Rectal smooth muscle tissue (tissue), 1 donor: ENCODE data around the gene RREB1.

Source experiments
- H3K27ac ChIP-seq: one replicate; pipeline ENCODE4 v1.7.0; 2013; ENCODE audit warnings: low read depth, low read length, inconsistent platforms
- H3K27me3 ChIP-seq: one replicate; pipeline ENCODE4 v1.7.0; 2013; ENCODE audit warnings: low read length; ENCODE audit not compliant: control insufficient read depth, insufficient read depth
- H3K36me3 ChIP-seq: one replicate; pipeline ENCODE4 v1.7.0; 2013; ENCODE audit warnings: low read length; ENCODE audit not compliant: control insufficient read depth, insufficient read depth
- H3K4me1 ChIP-seq: one replicate; pipeline ENCODE4 v1.7.0; 2013; ENCODE audit warnings: low read length; ENCODE audit not compliant: control insufficient read depth, insufficient read depth
- H3K4me3 ChIP-seq: one replicate; pipeline ENCODE4 v1.7.0; 2013; ENCODE audit warnings: low read length
- H3K9ac ChIP-seq: one replicate; pipeline ENCODE4 v1.7.0; 2013; ENCODE audit warnings: low read length

The RREB1 gene

DNA sequence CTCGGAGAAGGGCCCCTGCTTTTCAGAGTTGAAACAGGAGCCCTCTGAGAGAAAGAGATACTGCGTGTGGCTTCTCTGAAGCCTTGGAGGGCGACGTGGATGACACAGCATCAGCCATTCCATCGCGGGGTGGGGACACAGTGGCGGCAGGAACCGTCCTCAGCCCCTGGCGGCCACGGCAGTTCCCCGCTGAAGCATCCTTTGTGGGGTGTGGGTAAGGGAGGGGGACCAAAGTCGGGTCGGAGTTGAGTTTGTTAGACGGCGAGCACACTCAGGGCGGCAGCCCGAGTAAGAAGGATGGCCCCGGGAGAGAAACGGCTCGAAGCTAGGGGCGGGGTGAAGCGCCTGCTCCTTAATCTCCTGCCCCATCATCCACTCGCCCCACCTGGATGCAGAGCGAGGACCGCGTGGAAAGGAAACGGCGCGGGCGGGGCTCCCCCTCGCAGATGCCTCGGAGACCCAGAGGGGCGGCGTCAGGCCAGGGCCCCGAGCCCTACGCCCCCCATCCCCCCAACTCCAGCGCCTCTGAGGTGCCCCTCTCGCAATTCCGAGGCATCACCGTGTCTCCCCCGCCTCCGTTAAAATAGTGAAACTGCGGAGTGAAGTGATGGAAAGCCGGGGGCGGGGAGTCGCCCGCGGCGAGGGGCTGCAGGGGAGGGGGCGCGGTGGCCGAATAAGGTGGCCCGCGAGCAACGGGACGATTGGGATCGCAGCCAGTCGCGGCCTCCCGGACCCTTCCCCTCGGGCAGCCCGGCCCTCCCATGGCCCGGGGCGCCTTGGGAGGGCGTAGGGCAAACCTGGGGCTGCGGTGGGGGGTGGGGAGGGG lies 796 bp upstream of the RREB1 start:
- H3K36me3 ChIP-seq: no peaks in the 10 kb centered on the region
- peaks cover 12% of the 10 kb centered on the region for H3K4me1 ChIP-seq
- no peaks in the 10 kb centered on the region for H3K27me3 ChIP-seq
- peak overlapping the region; percentile 72 for H3K27ac ChIP-seq
- H3K4me3 ChIP-seq: peak overlapping the region; percentile 56
- H3K9ac ChIP-seq: no peak overlapping the region

DNA sequence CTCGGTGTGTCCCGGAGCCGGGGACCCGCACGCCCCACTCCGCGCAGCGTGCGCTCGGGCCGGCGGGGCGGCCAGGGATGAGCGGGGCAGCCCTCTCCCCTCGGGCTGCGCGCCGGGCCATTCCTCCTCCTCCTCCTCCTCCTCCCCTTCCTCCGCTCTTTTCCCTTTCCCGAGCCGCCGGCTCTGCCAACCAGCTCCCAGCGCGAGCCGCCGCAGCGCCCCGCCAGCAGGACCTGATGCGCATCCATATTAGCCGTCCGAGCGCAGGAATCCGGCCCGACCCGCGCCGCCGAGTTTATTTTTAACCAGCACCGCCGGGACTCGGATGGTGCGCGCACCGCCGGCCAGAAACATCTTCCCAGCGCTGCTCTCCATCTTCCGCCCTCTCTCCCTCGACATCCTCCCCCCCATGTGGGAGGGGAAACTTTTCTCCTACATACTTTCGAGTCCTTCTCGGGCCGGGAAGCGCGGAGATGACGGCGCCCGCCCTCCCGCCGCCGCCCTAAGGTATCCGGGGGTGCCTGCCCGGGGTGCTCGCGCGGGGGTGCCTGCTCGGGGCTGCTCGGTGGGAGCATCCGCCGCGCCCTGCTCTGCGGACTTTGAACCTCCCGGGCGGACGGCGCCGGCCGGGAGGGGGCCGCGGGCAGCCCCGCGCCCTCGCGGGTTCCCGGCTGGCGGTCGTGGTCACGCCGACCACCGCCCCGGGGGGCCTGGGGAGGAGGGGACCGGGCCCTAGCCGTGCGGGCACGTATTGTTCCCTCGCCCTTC lies 619 bp downstream of the RREB1 start:
- Histone ChIP-seq H3K27ac (peak overlapping the region; percentile 72), H3K4me3 (peak overlapping the region; percentile 67), H3K4me1 (peaks cover 12% of the 10 kb centered on the region), H3K27me3 (no peaks in the 10 kb centered on the region), H3K9ac (peak overlapping the region; percentile 53), H3K36me3 (no peaks in the 10 kb centered on the region)

DNA sequence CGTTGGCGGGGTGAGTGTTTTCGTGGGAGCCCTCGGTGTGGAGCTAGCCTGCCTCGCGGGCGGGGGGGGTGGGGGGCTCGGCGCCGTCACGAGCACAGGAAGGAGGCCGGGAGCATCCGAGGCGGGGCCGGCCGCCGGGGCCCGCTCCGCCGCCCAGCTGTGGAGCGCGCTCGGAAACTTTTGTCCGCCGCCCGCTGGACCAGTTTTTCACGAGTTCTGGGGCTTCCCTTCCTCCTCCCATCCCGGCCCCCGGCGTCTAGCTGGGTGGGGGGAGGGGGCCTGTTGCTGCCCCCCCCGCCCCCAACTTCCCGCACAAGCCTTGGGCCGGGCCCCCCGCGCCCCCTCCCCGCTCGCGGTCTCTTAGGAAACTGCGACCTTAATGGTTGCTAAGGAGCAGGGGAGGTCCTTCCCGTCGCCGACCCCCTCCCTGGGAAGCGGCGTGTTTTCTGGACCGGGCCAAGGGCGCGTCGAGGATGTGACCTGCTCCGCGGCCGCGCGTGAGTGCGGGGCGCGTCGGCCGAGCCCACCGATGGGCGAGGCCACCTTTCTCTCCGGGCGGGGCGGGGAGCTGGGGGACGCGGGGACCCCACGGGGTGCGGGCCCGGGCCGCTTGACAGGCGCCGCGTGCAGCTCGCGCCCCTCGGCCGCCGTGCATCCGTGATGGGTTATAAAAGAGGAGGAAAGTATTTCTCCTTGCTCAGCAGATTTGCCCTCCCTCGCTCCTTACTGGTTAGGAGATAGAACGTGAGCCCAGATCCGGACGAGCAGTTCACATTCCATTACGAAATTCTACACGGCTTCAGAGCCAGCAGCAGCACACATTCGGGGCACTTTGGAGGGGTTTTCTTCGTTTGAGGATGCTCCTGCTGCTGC lies 1.4 kb downstream of the RREB1 start:
- peaks cover 12% of the 10 kb centered on the region for H3K4me1 ChIP-seq
- H3K36me3 ChIP-seq: no peaks in the 10 kb centered on the region
- peak overlapping the region; percentile 67 for H3K4me3 ChIP-seq
- peak overlapping the region; percentile 53 for H3K9ac ChIP-seq
- H3K27me3 ChIP-seq: no peaks in the 10 kb centered on the region
- H3K27ac ChIP-seq: peak overlapping the region; percentile 72

DNA sequence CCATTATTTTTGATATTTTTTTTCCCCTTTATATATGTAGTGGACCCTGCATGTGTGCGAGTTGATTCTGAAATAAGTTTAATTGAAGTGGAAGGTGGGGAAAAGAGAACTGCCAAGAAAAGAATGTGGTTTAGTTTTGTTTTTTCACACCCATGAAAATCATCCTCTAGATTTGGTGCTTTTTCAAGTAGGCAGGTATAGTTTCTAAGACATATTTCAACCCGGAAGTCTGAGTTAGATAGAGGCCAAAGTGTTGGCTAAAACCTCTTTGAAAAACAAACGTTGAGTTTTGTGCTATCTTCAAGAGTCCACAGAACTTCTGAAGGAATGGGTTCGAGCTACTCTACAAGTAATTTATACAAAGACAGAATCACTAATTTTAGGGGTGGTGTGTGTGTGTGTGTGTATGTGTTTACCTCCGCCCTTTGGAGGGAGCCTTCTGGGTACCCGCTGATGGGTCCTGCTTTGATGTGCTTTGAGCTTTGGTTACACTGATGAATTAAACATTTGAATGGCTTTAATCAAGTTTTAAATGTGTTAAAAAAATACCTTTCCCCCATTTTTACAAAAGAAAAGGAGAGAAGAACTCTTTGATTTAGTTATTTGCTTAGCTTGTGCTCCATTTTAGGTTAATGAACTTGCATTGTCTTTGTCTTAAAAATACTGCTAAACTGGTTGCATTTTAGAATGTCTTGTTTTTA lies 2.5 kb downstream of the RREB1 start:
- peak overlapping the region; percentile 67 for H3K4me3 ChIP-seq
- no peak overlapping the region for H3K27ac ChIP-seq
- H3K36me3 ChIP-seq: no peaks in the 10 kb centered on the region
- H3K27me3 ChIP-seq: no peaks in the 10 kb centered on the region
- H3K4me1 ChIP-seq: peaks cover 20% of the 10 kb centered on the region
- no peak overlapping the region for H3K9ac ChIP-seq

DNA sequence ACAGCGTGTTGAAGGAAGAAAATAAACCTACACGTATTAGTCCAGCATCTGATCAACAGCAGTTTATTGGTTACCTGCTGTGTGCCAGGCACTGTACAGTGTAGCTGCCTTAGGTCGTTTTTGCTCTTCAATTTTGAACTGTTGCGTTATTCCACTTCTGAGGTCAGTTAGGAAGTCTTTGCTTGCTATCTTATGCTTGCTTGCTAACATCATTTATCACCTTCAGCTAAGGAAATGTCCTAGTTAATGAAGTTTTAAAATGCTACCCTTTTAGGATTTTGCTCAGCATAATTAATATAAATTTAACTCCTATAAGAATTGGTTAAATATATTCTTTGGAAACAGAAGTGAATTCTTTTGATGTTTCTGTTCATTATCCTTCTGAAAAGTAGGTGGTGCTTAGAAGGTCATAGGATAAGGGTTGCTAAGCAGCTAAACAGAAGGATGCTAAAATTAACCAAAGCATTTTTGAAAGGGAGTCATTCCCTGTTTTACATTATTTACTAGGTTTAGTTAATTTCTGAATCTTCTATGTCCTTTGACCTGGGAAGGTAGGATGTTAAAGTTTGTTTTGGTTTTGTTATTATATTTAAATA lies 3.4 kb downstream of the RREB1 start:
- Histone ChIP-seq H3K27me3 (no peaks in the 10 kb centered on the region), H3K27ac (no peak overlapping the region), H3K4me1 (peaks cover 29% of the 10 kb centered on the region), H3K9ac (no peak overlapping the region), H3K36me3 (no peaks in the 10 kb centered on the region), H3K4me3 (peak overlapping the region; percentile 16)

DNA sequence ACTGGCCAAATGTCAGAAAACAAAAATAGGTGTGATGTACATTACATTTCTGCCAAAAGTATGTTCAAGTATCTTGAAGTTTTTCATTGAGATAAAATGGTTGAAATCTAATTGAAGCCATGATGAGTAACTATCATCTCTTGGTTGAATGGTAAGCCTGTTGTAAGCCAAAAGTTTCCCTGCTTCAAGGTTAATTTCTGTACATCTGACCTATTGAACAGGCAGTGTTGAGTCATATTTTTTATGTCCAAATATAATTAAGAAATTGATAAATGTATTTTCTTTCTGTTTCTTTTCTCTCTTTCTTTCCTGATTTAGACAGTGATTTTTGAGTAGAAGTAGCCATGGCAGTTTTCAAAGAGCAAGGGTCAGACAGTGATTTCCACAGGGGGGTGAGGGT lies 4.4 kb downstream of the RREB1 start:
- Histone ChIP-seq H3K27me3 (no peaks in the 10 kb centered on the region), H3K4me1 (peaks cover 34% of the 10 kb centered on the region), H3K9ac (no peak overlapping the region), H3K27ac (no peak overlapping the region), H3K36me3 (no peaks in the 10 kb centered on the region), H3K4me3 (no peak overlapping the region)

DNA sequence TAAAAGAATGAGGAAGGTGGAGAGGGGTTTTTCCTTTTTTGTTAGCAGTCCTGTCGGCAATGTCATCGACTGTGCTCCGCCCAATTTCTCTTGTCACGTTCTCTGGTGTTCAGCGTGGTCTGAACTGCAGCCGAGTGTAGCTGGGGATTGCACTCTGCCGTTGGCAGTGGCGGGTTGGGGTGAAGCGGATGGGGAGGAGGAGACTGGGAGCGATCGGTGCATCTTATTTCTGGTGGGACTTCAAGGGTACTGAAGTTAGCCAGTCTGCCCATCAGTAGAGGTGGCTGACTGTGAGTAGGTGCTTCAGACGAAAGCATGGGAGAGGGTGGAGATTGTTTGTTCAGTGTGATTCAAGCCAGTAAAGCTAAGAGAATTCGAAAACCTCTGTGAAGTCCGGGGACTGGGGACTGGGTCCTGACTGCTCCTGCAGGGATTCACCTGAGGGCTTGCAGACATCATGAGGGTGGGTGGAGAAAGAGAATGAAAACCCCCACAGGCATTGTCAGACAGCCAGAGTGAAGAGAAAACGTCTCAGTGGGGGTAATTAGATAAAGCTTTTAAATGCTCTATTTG lies 5.1 kb downstream of the RREB1 start:
- no peaks in the 10 kb centered on the region for H3K36me3 ChIP-seq
- H3K4me1 ChIP-seq: peaks cover 34% of the 10 kb centered on the region
- no peak overlapping the region for H3K27ac ChIP-seq
- H3K9ac ChIP-seq: no peak overlapping the region
- no peak overlapping the region for H3K4me3 ChIP-seq
- H3K27me3 ChIP-seq: no peaks in the 10 kb centered on the region

DNA sequence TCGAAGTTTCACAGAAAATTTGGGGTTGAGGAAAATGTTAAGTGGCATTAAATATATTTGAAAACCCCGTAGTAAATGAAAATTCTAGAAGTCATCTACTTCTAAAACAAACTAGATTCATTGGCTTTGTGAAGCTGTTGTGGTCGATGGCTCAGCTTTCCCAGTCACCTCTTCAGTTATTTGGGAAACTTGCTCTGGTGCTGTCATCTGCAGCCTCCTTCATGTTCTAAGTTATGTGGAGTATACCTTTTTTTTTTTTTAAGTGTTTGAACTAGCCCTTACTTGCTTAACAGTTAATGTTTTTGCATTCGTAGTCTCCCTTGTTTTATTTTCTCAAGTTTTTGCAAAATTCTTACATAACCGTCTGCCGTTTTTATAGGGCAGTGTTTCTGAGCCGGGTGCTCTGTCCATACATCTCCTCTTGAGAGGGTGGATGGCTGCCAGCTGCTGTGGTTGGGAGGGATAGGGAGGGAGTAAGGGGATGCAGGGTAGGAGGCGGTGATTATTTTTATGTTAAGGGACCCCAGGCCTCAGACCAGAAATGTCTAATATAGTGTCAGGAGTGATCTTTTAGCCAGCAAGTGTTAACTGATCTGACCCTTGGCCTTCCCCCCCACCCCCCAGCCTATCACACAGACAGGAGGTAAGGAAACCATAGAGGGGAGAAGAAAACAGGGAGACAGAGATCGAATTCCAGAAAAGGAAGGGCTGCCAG lies 7.1 kb downstream of the RREB1 start:
- Histone ChIP-seq H3K36me3 (no peaks in the 10 kb centered on the region), H3K4me3 (no peak overlapping the region), H3K9ac (no peak overlapping the region), H3K4me1 (peaks cover 29% of the 10 kb centered on the region), H3K27me3 (no peaks in the 10 kb centered on the region), H3K27ac (peak overlapping the region; percentile 80)

DNA sequence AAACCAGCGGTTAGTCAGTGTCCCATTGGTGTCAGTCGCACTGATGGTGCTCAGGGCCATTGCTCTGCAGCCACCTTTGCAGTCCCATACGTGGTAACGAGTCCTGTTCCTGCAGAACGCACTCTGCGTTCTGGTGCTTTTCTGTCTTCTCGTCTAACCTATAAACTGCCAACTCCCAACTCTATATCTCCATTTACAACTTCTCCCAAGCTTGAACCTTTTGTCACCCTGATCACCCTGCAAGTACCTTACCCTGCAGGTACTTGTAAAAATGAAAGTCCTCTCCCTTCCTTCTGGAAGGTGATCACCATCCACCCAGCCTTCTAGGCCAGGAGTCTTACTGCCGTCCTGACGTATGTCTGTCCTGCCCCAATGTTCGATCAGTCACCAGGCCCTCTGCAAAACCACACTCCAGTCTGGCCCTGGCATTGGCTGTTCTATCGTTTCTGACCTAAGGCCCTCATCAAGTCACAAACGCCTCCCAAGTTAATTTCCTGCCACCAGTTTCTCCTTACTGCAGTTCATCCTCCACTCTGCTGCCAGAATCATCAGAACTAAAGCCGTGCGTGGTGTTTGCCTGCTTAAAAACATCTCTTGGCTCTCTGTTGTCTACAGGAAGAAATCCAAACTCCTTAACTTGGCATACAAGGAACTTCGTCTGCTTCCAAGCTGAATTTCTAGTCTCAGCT lies 7.9 kb downstream of the RREB1 start:
- Histone ChIP-seq H3K36me3 (no peaks in the 10 kb centered on the region), H3K27me3 (no peaks in the 10 kb centered on the region), H3K9ac (no peak overlapping the region), H3K27ac (peak overlapping the region; percentile 80), H3K4me1 (peaks cover 24% of the 10 kb centered on the region), H3K4me3 (peak overlapping the region; percentile 51)

DNA sequence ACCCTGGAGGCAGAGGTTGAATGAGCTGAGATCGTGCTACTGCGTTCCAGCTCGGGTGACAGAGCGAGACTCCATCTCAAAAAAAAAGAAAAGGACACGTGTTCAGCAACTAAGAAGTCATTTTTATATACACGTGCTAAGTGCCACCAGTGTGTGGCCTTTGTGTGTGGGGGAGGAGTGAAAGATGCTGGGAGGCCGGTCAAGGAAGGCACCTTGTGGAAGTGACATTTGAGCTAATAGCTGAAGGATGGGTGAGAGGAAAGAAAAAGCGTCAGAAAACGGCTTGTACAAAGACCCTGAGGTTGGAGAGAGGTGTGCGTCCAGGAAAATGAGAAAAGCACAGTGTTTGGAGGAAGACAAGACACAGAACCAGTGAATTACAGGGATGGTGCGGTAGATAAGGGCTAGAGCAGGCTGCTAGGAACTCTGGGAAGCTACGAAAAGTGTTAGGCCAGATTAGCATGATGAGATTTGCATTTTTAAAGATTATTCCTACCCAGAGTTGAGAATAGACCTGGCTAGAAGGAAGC lies 11.6 kb downstream of the RREB1 start:
- H3K27ac ChIP-seq: no peak overlapping the region
- no peak overlapping the region for H3K9ac ChIP-seq
- H3K36me3 ChIP-seq: no peaks in the 10 kb centered on the region
- H3K4me3 ChIP-seq: no peak overlapping the region
- no peaks in the 10 kb centered on the region for H3K27me3 ChIP-seq
- peaks cover 25% of the 10 kb centered on the region for H3K4me1 ChIP-seq
